Occipital lobe (tissue), 3 donors: ENCODE measurements around the gene GAA. TPM values are rescaled to one million over a fixed set of nuclear protein-coding genes. Genes with fewer than 3 reads are reported as not detected.
A peak's percentile ranks its signal among the peaks of the same experiment; 100 is the strongest.
"Not testable (repeated sequence)": the region's sequence is repeated elsewhere in the genome, so short reads cannot be mapped to it uniquely, and the experiment has no call there.

Source experiments
- DNase-seq: peaks from one replicate; lab custom pipeline; 2025; lab: John Stamatoyannopoulos, UW
- small RNA-seq: library from RNA; depleted of rRNA; stranded (forward); fragments of <200 nt; gene quantifications from one replicate; pipeline ENCODE3, GENCODE V24; 2014
- total RNA-seq: library from RNA; depleted of rRNA; stranded (reverse); fragments of >200 nt; gene quantifications from one replicate; pipeline ENCODE4 v1.2.3, GENCODE V29; 2014

The GAA gene
- total RNA-seq, 1 donor from 2014 or later: 14.3 TPM

DNA sequence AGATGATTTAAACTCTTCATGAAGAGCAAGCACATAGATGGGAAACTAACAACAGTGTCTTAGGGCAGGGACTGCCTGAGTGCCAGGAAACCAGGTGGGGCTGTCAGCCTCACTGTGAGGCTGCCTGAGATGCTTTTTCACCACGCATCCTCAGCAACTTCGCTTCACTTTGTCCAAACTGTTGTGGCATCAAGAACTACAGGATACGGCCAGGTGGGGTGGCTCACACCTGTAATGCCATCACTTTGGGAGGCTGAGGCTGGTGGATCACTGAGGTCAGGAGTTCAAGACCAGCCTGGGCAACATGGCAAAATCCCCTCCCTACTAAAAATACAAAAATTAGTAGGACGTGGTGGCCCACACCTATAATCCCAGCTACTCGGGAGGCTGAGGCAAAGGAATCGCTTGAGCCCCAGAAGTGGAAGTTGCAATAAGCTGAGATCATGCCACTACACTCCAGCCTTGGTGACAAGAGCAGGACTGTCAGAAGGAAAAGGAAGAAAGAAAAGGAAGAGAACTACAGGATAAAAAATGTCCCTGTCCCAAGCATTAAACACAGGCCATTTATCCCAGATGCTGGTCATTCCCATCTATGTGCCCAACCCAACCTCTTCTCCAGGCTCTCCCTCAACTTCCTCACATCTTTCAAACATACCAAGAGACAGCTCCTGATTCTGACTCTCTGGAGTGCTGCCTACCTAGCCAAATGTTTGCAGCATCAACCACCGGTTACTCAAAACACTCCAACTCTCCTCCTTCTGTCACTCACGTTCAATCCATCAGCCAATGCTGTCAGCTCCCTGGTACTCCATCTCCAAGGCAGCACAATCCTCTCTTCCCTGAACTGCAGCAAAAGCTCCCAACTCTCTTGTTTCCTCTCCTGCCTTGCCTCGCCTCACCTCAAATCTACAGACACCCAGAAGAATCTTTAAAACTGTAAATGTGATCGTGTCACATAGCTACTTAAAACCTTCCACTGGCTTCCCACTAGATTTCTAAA lies 44.0 kb downstream of the GAA start:
- no peak for DNase-seq

DNA sequence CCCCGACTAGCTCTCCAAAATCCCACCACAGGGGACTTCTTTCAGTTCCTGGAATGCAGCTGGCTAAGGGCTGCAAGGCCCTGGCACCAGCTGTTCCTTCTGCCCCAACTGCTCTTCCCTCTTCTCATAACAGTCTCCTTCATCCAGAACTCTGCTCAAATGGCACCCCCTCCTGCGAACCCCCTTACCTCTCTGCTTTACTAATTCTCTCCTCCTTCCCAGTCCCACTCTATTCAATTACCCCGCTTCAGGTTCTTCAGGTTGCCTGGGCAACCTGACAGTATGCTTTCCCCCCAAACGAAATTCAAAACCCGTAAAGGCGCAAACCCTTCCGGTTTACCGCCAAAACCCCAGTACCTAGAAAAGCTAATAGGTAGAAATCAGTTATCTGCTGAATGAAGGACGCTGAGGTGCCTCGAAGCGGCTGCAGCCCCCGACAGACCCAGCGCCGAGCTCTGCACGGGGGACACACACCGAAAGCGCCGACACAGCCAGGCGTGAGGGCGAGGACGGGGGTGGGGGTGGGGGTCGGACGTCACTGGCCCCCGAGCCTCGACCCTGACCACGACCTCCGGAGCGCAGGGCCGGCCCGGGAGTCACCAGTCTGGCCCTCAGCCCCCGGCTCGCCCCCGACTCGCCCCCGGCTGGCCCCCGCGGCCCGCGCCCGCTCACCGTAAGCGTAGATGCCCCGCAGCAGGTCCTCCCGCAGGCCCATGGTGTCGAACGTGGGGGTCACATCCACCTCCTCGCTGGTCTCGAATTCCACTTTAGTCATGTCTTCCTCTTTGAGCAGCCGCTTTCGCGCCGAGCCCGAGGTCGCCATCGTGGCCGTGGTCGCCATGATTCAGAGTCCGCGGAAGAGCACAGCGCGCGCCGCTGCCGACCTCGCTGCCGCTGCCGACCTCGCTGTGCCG lies 45.0 kb downstream of the GAA start:
- no peak for DNase-seq

DNA sequence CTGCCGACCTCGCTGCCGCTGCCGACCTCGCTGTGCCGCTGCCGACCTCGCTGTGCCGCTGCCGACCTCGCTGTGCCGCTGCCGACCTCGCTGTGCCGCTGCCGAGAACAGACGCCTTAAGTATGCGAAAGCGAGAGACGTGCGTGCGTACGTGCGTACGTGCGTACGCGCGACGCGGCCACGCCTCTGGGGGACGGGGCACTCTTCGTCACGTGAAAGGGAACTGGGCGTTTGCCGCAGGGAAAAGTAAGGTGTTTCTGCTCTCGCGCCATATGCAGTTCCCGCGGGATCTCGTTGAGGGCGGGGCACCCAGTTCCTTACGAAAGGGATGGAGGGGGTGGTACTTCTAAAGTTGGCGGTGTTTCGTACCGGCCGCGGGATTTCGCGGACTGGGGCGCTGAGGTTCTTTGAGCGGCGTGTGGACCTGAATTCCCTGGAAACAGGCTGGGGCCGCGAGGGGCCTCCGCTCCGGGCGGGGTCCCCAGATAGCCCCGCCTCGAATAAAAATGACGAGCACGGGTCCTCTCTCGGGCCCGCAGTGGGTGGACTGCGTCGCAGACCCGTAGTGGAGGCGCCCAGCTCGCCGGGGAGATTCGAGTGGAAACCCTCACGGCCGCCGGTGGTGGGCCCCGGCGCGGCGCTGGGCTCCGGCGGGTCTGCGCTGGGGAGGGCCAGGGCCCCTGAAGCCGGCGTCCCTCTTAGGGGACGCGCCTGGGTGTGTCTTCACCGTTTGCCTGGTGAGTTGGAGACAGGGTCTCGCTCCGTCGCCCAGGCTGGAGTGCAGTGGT lies 45.8 kb downstream of the GAA start, which contains the start of gene EIF4A3:
TSS of gene EIF4A3 (minus strand) at position 94 of the 788 bp plus-strand sequence. CDS start 167 bp downstream, outside the sequence.
- DNase-seq: peak; percentile 96

DNA sequence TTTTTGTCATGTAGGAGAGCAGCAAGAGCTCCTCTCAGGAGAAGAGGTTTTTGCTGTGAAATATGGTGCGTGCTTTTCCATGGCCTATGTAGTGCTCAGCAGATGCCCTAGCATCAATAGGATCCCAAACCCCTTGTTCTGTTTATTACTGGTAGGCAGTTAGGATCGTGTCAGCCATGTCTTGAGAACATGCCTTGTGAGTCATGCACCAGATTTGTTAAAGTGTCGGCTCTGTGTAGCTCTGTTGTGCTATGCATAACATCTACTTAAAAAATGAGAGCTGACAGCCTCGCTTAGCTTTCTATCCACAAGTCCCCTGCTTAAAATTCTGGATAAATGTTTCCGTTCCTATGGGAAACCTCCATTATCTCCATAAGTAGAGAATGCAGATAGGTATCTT lies 50.0 kb downstream of the GAA start:
- DNase-seq: no peak

DNA sequence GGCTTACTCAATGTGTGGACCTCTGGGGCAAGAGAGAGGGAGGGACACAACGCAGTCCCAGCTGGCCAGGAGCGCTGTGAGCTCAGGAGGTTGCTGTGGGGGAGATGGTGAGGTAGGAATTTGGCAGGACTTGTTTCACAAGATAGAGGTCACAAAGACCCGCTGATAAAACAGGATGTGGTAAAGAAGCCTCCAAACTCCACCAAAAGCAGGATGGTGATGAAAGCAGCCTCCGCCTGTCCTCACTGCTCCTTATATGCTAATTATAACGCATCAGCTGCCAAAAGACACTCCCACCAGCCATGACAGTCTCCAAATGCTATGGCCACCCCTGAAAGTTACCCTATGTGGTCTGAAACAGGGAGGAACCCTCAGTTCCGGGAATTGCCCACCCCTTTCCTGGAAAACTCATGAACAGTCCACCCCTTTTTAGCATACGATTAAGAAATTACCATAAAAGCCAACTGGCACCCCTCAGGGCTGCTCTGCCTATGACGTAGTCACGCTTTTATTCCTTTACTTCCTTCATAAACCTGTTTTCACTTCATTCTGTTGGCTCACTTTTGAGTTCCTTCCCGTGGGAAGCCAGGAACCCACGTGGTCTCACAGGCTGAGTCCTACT lies 50.8 kb downstream of the GAA start:
- DNase-seq: no peak

DNA sequence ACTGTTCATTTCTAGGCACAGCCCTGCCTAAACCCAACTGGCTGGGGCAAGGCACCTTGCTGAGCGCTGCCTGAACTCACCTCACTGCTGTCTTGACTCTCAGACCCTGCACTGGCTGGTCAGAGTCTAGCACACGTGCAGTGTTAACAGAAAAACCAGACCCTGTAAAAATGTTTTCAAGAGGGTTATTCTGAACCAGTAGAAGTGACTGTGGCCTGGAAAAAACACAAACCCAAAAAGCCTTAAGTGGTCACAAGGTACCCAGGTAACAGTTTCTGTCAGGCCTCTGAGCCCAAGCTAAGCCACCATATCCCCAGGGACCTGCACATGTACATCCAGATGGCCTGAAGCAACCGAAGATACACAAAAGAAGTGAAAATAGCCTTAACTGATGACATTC lies 51.6 kb downstream of the GAA start:
- DNase-seq: no peak

DNA sequence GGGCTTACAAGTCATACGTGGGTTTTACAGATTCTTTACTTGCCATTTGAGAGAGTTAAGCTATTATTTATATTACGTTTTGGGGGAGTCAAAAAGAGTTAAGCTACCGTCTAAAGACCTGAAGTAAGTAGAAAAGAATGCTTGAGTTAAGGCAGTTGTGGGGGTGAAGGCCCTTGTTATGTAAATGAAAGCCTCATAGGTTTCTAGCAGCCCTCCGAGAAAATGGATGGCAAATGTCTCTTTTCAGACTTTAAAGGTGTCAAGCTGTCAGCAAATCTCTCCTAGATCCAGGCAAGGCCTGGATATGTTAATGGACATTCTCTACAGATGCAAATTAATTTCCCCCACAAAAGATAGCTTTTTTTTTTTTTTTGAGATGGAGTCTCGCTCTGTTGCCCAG lies 52.8 kb downstream of the GAA start:
- DNase-seq: no peak

DNA sequence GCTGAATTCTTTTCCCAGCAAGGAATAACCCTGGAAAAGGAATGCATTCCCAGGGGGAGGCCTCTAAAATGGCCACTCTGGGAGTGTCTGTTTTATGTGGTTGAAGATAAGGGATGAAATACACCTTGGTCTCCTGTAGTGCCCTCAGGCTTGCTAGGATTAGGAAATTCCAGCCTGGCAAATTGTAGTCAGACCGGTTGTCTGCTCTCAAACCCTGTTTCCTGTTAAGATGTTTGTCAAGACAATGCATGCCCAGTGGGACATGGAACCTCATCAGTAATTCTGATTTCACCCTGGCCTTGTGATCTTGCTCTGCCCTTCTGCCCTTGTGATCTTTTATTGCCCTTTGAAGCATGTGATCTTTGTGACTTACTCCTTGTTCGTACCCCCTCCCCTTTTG lies 54.2 kb downstream of the GAA start:
- not testable (repeated sequence) for DNase-seq

DNA sequence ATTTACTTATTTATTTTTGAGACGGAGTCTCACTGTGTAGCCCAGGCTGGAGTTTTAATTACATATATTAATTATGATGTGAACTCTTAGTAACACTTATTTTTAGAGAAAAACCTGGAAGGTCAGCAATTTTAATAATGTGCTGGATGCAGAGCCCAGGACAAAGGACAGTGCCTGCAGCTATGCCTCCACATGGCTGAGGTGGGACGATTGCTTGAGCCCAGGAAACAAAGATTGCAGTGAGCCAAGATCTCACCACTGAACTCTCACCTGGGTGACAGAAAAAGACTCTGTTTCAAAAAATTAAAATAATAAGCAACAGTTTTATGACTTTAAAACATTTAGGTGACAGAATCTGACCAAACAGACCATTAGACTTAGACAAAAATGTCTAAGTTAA lies 57.5 kb downstream of the GAA start:
- no peak for DNase-seq

DNA sequence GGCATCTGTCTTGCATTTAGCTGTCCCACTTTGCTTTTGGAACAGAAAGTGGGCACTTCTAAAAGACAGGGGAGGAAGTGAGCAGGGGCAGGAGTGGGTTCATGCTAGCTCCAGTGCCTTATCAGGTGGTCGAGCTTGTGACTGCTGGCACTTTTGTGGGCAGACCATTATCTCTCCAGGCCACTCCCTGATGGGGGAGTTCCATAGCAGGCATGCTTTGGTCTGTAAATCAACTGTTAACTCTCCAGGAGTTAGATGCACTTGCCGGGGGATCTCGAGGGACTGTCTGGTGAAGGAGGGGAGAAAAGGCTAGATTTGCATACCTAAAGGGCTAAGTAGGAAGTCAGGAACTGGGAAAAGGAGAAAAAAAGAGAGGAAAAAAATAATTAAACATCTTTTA lies 59.2 kb downstream of the GAA start:
- DNase-seq: no peak

DNA sequence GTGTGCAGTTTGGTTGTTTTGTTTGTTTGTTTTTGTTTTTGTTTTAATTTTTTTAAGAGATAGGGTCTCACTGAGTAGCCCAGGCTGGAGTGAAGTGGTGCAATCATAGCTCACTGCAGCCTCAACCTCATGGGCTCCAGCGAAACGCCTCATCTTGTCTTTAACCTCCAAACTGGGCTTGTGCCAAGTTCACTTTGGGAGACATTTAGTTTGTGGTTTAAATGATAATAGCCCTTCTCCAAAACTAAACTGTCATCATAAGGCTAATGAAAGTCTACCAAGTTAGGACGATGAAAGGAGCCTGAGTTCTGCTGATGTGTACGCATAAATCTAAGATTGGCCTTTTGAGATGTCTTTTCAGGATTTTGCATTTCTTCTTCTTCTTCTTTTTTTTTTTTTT lies 62.0 kb downstream of the GAA start:
- no peak for DNase-seq

DNA sequence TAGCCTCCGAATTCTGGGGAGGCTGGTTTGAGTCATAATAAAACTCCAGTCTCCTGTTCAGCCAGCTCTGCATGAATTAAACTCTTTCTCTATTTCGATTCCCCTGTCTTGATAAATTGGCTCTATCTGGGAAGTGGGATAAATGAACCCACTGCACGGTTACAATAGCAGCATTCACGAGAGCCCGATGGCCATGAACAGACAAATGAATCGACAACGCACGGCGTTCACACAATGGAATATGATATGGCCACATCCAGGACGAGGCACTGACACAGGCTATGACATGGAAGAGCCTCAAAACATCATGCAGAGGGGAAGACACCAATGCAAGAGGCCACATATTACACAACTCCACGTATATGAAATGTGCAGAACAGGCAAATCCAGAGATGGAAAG lies 62.8 kb downstream of the GAA start:
- no peak for DNase-seq

DNA sequence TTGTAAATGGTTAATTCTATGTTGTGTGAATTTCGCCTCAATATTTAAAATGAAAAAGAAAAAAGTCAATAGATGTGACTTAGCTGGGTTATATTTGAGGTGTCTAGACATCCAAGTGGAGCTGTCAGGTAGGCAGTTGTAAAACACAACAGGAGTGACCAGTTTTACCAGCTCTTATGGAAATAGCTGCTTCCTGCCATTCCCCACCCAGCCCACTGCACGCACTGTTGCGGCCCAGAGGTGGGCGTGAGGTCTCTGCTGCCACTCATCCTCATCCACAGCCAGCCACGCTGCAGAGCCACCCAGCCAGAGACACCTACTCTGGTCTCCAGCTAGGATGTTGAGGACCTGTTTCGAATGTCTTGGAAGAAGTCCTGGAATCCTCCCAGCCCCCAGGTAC lies 65.1 kb downstream of the GAA start:
- DNase-seq: no peak

DNA sequence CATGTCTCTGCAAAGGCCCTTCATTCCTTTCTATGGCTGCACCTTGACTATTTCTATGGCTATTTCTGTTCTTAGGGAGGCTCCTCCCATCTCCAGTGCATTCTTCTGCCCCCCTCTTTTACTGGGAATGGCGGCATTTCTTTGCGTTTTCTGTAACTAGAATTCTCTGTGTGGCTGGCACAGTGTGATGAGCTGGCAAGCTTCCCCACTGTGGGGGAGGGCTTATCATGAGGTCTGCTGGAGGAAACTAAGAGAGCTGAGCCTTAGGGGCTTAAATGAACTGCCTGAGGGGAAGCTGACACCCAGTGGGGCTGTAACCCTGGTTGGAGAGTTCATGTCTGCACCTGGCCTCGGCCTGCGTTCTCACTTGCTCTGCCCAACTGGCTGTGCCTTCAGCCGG lies 67.0 kb downstream of the GAA start:
- no peak for DNase-seq

DNA sequence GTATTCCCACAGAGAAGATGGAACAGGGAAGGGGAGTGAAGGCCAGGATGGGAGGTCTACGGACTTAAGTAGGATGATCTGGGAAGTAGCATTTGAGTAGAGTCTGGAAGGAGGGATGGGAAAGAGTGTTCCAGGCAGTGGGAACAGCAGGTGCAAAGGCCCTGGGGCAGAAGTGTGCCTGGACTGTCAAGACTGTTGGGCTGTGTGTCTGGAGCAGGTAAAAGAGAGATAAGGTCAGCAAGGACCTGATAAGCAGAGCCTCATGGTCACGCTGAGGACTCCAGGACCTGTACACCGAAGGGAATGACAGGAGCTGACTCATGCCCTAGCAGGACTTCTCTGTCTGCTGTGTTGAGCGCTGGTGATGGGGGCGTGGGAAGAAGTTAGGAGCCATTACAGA lies 67.7 kb downstream of the GAA start:
- DNase-seq: no peak

Small RNA genes within 50 kb of the gene (small RNA-seq; reads per million reads assigned to genes)
- gene AC087741.2 (not detected), gene MIR1268B (not detected)

Other genes starting within 250 kb of the GAA start
- gene TBC1D16, start 65.7 kb upstream of the GAA start, total RNA-seq: 35.4 TPM
- 5.0 TPM for gene CCDC40, start 64.9 kb upstream of the GAA start, total RNA-seq
- gene EIF4A3, start 45.5 kb downstream of the GAA start, total RNA-seq: 64.4 TPM
- gene CARD14, start 68.4 kb downstream of the GAA start, total RNA-seq: 0.31 TPM
- gene SGSH, start 118.8 kb downstream of the GAA start, total RNA-seq: 1.9 TPM
- 4.8 TPM for gene SLC26A11, start 118.8 kb downstream of the GAA start, total RNA-seq
- gene RNF213, start 159.3 kb downstream of the GAA start, total RNA-seq: 17.5 TPM